A549 (cell line): ENCODE measurements around the gene UBQLN4. TPM values are rescaled to one million over a fixed set of nuclear protein-coding genes. Genes with fewer than 3 reads are reported as not detected.
"Not testable (repeated sequence)": the region's sequence is repeated elsewhere in the genome, so short reads cannot be mapped to it uniquely, and the experiment has no call there.

Experiments used
- ATAC-seq, 2 experiments: fragments of 200-7000 bp in 1 of 2; fragments of >200 bp in 1 of 2; cut with Nextera tagmentation in 1 of 2; cut with Tn5 transposase in 1 of 2; 3 replicates each; pipeline versions ENCODE4 v1.8.0 to v1.9.1; 2018 to 2020; ENCODE audit warnings: mild to moderate bottlenecking in 1 of 2, moderate library complexity in 1 of 2
- CTCF ChIA-PET: fragments of 300-600 bp; sonication (Branson Sonifier 250); formaldehyde crosslinking; extraction: SDS; loops from one replicate; lab custom pipeline; 2021; ENCODE audit warnings: antibody characterized with exemption, inconsistent platforms; lab: Yijun Ruan, JAX
- POLR2A ChIA-PET: fragments of 350-600 bp; formaldehyde crosslinking; extraction: SDS; loops from one replicate; lab custom pipeline; 2021; ENCODE audit warnings: antibody characterized with exemption, inconsistent platforms; lab: Yijun Ruan, JAX
- DNase-seq, 2 experiments: peaks; one replicate each; pipeline versions ENCODE4 v3.0.0 to v3.0.0-alpha.2; 2011 to 2016; ENCODE audit warnings: low read depth in 1 of 2, low spot score in 1 of 2
- FAIRE-seq: peaks from 2 replicates; lab custom pipeline; 2011; peaks lifted over from hg19 to GRCh38; lab: Jason Lieb, UNC
- H3K27ac ChIP-seq, 2 experiments: fragments of >200 bp; sonication (Bioruptor Twin); formaldehyde crosslinking; 3 replicates each; pipeline ENCODE4 v1.5.1; 2016 to 2017
- H3K4me1 ChIP-seq: fragments of >200 bp; sonication (Bioruptor Twin); formaldehyde crosslinking; 3 replicates; pipeline ENCODE4 v1.6.1; 2016
- H3K4me2 ChIP-seq: fragments of >200 bp; sonication (Bioruptor Twin); formaldehyde crosslinking; 3 replicates; pipeline ENCODE4 v1.6.1; 2016
- H3K4me3 ChIP-seq: fragments of >200 bp; sonication (Bioruptor Twin); formaldehyde crosslinking; 3 replicates; pipeline ENCODE4 v1.5.1; 2016
- H3K9me3 ChIP-seq: fragments of >200 bp; sonication (Bioruptor Twin); formaldehyde crosslinking; 3 replicates; pipeline ENCODE4 v1.6.1; 2016
- BCL3 ChIP-seq: fragments of >200 bp; sonication (Bioruptor Twin); formaldehyde crosslinking; IDR thresholded peaks from 3 replicates; pipeline ENCODE4 v1.6.1; 2016
- CEBPB ChIP-seq, 2 experiments: fragments of >200 bp in 1 of 2; sonication (Bioruptor Twin) in 1 of 2; formaldehyde crosslinking in 1 of 2; IDR thresholded peaks; 2 replicates each; pipeline ENCODE4 v1.6.1; 2012 to 2016
- CHD4 ChIP-seq: fragments of 200-600 bp; sonication (generic); IDR thresholded peaks from 2 replicates; pipeline ENCODE4 v1.6.1; 2016; ENCODE audit warnings: antibody characterized with exemption, mild to moderate bottlenecking, borderline replicate concordance
- ESRRA ChIP-seq: fragments of 150-350 bp; IDR thresholded peaks from 2 replicates; pipeline ENCODE4 v1.6.1; 2014; ENCODE audit warnings: mild to moderate bottlenecking, low read length, borderline replicate concordance
- FOSL2 ChIP-seq, 2 experiments: fragments of 450-650 bp in 1 of 2; fragments of >200 bp in 1 of 2; sonication (Bioruptor Twin) in 1 of 2; formaldehyde crosslinking; IDR thresholded peaks; 2 replicates each; pipeline versions ENCODE4 v1.5.0 to v1.6.1; 2016 to 2020; ENCODE audit warnings: mild to moderate bottlenecking in 1 of 2, moderate library complexity in 1 of 2
- HES2 ChIP-seq: fragments of >200 bp; sonication (Bioruptor Twin); formaldehyde crosslinking; IDR thresholded peaks from 2 replicates; pipeline ENCODE4 v1.6.1; 2016
- HOXA7 ChIP-seq: fragments of 250-450 bp; sonication (Bioruptor Pico); IDR thresholded peaks from 2 replicates; pipeline ENCODE4 v1.5.0; 2020; ENCODE audit warnings: mild to moderate bottlenecking, moderate library complexity
- PHF8 ChIP-seq: fragments of 200-600 bp; sonication (generic); IDR thresholded peaks from 2 replicates; pipeline ENCODE4 v1.6.1; 2016; ENCODE audit warnings: low read depth, mild to moderate bottlenecking, antibody characterized with exemption, moderate library complexity, borderline replicate concordance
- POLR2A ChIP-seq: IDR thresholded peaks from 2 replicates; pipeline ENCODE4 v1.6.1; 2012; ENCODE audit warnings: mild to moderate bottlenecking, low read length
- RNF2 ChIP-seq: fragments of 200-600 bp; sonication (generic); IDR thresholded peaks from 2 replicates; pipeline ENCODE4 v1.6.1; 2016; ENCODE audit warnings: low read depth, mild to moderate bottlenecking, antibody characterized with exemption, moderate library complexity, borderline replicate concordance
- SREBF2 ChIP-seq: fragments of 450-650 bp; IDR thresholded peaks from 2 replicates; pipeline ENCODE4 v1.6.1; 2014; ENCODE audit warnings: mild to moderate bottlenecking, moderate library complexity
- USF2 ChIP-seq: fragments of 450-650 bp; IDR thresholded peaks from 2 replicates; pipeline ENCODE4 v1.6.1; 2014; ENCODE audit warnings: antibody characterized with exemption
- ZFP36 ChIP-seq: fragments of 450-650 bp; IDR thresholded peaks from 2 replicates; pipeline ENCODE4 v1.6.1; 2014; ENCODE audit warnings: borderline replicate concordance; ENCODE audit not compliant: partially characterized antibody
- WGBS: methylation state at CpG from one replicate; pipeline ENCODE4 v1.1.6; 2017; ENCODE audit errors: missing lambda C conversion rate; 5-methylcytosine and 5-hydroxymethylcytosine counted together
- polyA plus RNA-seq, 4 experiments: library from polyadenylated mRNA; depleted of rRNA in 3 of 4; stranded (reverse); fragments of >200 nt; fragmentation: RNase III in 1 of 4; extraction: RNeasy Plus Mini Kit Qiagen cat#74134 plus additional on column Dnase treatment in 1 of 4; gene quantifications; 2 replicates in 3 of 4; 3 replicates in 1 of 4; pipeline ENCODE4 v1.2.3, GENCODE V29; 2011 to 2017

UBQLN4 gene
- polyA plus RNA-seq, 2 of the 4 experiments (the other 2 are of a cell fraction): 38.2 to 42.0 TPM

GRCh38 chr1:156074661-156075060 lies 21.1 kb upstream of the UBQLN4 start:
- H3K27ac ChIP-seq: no peak overlapping the region
- H3K9me3 ChIP-seq: no peaks in the 10 kb centered on the region
- TF ChIP-seq USF2 (no peak), HES2 (no peak)
- ChIA-PET CTCF (interaction anchor here (1.0 to 2.9 kb wide), 7 partner anchors 9 to 137 kb away, joined by 3 to 29 read pairs (median 5); partner anchors contain the start of gene UBQLN4), POLR2A (interaction anchor here (0.9 kb wide), 1 partner anchor 138 kb away, joined by 3 read pairs; the partner anchor contains the start of gene PMF1)
- H3K4me2 ChIP-seq: no peak overlapping the region
- WGBS: 60% methylated on average over 8 of the region's 8 CpGs
- ATAC-seq (no peak), FAIRE-seq (no peak), DNase-seq (no peak)
- H3K4me1 ChIP-seq: no peaks in the 10 kb centered on the region; the same call in 2 of the 3 replicates
- H3K4me3 ChIP-seq: no peak overlapping the region

GRCh38 chr1:156073740-156074139 lies 20.1 kb upstream of the UBQLN4 start:
- H3K4me1 ChIP-seq: no peaks in the 10 kb centered on the region; the same call in 2 of the 3 replicates
- TF ChIP-seq SREBF2 (no peak), BCL3 (no peak), CHD4 (no peak), CEBPB (IDR thresholded peaks at IDR 0.05) (no peak), ZFP36 (no peak), PHF8 (no peak), RNF2 (no peak), HOXA7 (CRISPR knock-in tag) (no peak), POLR2A (no peak)
- no peak overlapping the region for H3K4me2 ChIP-seq
- no peak for DNase-seq
- H3K9me3 ChIP-seq: no peaks in the 10 kb centered on the region
- H3K4me3 ChIP-seq: no peak overlapping the region
- ATAC-seq: no peak
- WGBS: 61% methylated on average over 5 of the region's 5 CpGs
- POLR2A ChIA-PET: no interaction called here
- H3K27ac ChIP-seq: no peak overlapping the region
- no peak for FAIRE-seq
- CTCF ChIA-PET: interaction anchor here (0.7 to 3.1 kb wide), 7 partner anchors 9 to 67 kb away, joined by 3 to 11 read pairs (median 4); no protein-coding TSS in a partner anchor

GRCh38 chr1:156073110-156073687 lies 19.6 kb upstream of the UBQLN4 start:
- Histone ChIP-seq H3K4me3 (no peak overlapping the region), H3K4me1 (no peaks in the 10 kb centered on the region; the same call in 2 of the 3 replicates), H3K9me3 (no peaks in the 10 kb centered on the region), H3K27ac (no peak overlapping the region), H3K4me2 (no peak overlapping the region)
- ChIA-PET POLR2A (no interaction called here), CTCF (interaction anchor here (0.7 to 3.1 kb wide), 9 partner anchors 10 to 68 kb away, joined by 3 to 11 read pairs (median 4); no protein-coding TSS in a partner anchor)
- DNase-seq (no peak), FAIRE-seq (no peak), ATAC-seq (no peak)
- WGBS: 22% methylated on average over 1 of the region's 1 CpG
- no peak for TF ChIP-seq ESRRA

GRCh38 chr1:156072251-156072650 lies 18.7 kb upstream of the UBQLN4 start:
- no peak for FAIRE-seq
- CTCF ChIA-PET: interaction anchor here (1.0 to 3.1 kb wide), 6 partner anchors 18 to 153 kb away, joined by 3 to 11 read pairs (median 6); no protein-coding TSS in a partner anchor
- POLR2A ChIA-PET: no interaction called here

GRCh38 chr1:156071332-156071816 lies 17.8 kb upstream of the UBQLN4 start:
- H3K27ac ChIP-seq, H3K4me3 ChIP-seq, FAIRE-seq, H3K4me2 ChIP-seq, H3K4me1 ChIP-seq, POLR2A ChIA-PET, H3K9me3 ChIP-seq, DNase-seq, ATAC-seq: not testable (repeated sequence)
- 82% methylated on average over 7 of the region's 7 CpGs for WGBS
- CTCF ChIA-PET: interaction anchor here (1.7 to 3.1 kb wide), 4 partner anchors 19 to 154 kb away, joined by 4 to 11 read pairs (median 8); no protein-coding TSS in a partner anchor

More at GRCh38 chr1:156072251-156072650, 18.7 kb upstream of the UBQLN4 start:
- Histone ChIP-seq H3K4me1 (no peaks in the 10 kb centered on the region; the same call in 2 of the 3 replicates), H3K27ac (no peak overlapping the region), H3K4me2 (no peak overlapping the region), H3K4me3 (no peak overlapping the region), H3K9me3 (no peaks in the 10 kb centered on the region)
- no peak for ATAC-seq
- no peak for DNase-seq
- 84% methylated on average over 4 of the region's 6 CpGs for WGBS
- TF ChIP-seq FOSL2 (IDR thresholded peaks at IDR 0.05): no peak
- no peak for TF ChIP-seq FOSL2 (CRISPR knock-in tag; IDR thresholded peaks at IDR 0.05)
